Measurements from ENCODE around the gene YES1. TPM values are rescaled to one million over a fixed set of nuclear protein-coding genes. Genes with fewer than 3 reads are reported as not detected.

Gene YES1
- total and polyA plus RNA-seq, 12 donors: 11.5 to 84.1 (median 42.5) TPM

DNA sequence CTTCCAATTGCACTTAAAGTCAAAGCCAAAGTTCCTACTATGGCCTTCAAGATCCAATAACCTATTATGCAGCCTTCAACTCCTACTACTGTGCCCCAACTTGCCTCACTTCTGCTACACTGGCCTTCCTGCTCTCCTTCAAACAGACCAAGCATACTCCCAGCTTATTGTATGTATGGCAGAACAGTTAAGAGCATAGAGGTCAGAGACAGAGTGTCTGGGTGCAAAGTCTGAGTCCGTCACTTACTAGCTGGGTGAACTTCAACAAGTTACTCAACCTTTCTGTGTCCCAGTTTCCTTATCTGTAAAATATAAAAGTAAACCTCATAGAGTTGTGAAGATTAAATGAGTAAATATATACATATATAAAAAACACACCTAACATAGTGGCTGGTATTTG is 37.2 kb downstream of the YES1 start:
- Histone ChIP-seq H3K4me3 (no peak overlapping the region), H3K27ac (no peak overlapping the region), H3K36me3 (replicated peaks in 1 of 2) (no peaks in the 10 kb centered on the region), H3K9me3 (replicated peaks in 1 of 3) (no peaks in the 10 kb centered on the region), H3K27me3 (no peaks in the 10 kb centered on the region), H3K4me1 (replicated peaks in 1 of 2) (peaks cover 0 to 9% of the 10 kb centered on the region in 2 donors)
- WGBS, 4 donors: 88 to 93% (median 92%) methylated on average over 1 of the region's 1 CpG
- intact Hi-C loops (cut with DNase I): no loop called here
- DNase-seq: no peak
- TF ChIP-seq POLR2A (IDR thresholded peaks at IDR 0.05) (no peak), CTCF (IDR thresholded peaks at IDR 0.05) (no peak)

- 94 to 96% (median 95%) methylated on average over 14 of the region's 14 CpGs for WGBS, 4 donors
- H3K27ac ChIP-seq: no peak overlapping the region
- intact Hi-C loops (cut with DNase I): no loop called here
- TF ChIP-seq POLR2A (IDR thresholded peaks at IDR 0.05): no peak
- TF ChIP-seq CTCF (IDR thresholded peaks at IDR 0.05): no peak
- H3K36me3 ChIP-seq (replicated peaks in 1 of 2): no peaks in the 10 kb centered on the region
- no peak for DNase-seq
- H3K4me3 ChIP-seq: no peak overlapping the region
- peaks cover 0 to 9% of the 10 kb centered on the region in 2 donors for H3K4me1 ChIP-seq (replicated peaks in 1 of 2)
- H3K9me3 ChIP-seq (replicated peaks in 1 of 3): no peaks in the 10 kb centered on the region
- H3K27me3 ChIP-seq: no peaks in the 10 kb centered on the region
These were observed 37.9 kb downstream of the YES1 start for GRCh38 chr18:773980-774624.

DNA sequence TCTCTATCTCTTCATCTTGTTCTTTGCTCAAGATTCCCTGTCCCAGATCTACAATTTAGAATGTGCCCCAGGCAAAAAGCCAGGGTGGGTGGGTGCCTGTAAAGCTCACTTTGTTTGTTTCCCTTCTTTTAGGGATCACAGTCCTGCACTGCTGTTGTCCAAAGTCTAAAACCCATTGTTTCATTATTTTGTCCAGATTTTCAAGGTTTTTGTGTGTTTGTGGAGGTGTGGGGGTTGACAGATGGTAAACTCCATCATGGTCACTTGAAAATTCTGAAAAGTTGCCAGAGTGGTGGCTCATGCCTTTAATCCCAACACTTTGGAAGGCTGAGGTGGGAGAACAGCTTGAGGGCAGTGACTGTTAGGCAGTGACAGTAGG is 41.5 kb downstream of the YES1 start:
- H3K36me3 ChIP-seq (replicated peaks in 1 of 2): no peaks in the 10 kb centered on the region
- no peaks in the 10 kb centered on the region for H3K9me3 ChIP-seq (replicated peaks in 1 of 3)
- intact Hi-C loops (cut with DNase I): no loop called here
- no peaks in the 10 kb centered on the region for H3K27me3 ChIP-seq
- TF ChIP-seq CTCF (IDR thresholded peaks at IDR 0.05) (no peak), POLR2A (IDR thresholded peaks at IDR 0.05) (no peak)
- H3K4me3 ChIP-seq: no peak overlapping the region
- H3K27ac ChIP-seq: no peak overlapping the region
- no peak for DNase-seq
- H3K4me1 ChIP-seq (replicated peaks in 1 of 2): peaks cover 0 to 9% of the 10 kb centered on the region in 2 donors

- Histone ChIP-seq H3K4me1 (replicated peaks in 1 of 2) (peaks cover 0 to 9% of the 10 kb centered on the region in 2 donors), H3K27ac (no peak overlapping the region), H3K9me3 (replicated peaks in 1 of 3) (no peaks in the 10 kb centered on the region), H3K36me3 (replicated peaks in 1 of 2) (no peaks in the 10 kb centered on the region), H3K4me3 (no peak overlapping the region), H3K27me3 (no peaks in the 10 kb centered on the region)
- TF ChIP-seq CTCF (IDR thresholded peaks at IDR 0.05) (no peak), POLR2A (IDR thresholded peaks at IDR 0.05) (no peak)
- WGBS, 4 donors: 93 to 100% (median 96%) methylated on average over 1 of the region's 1 CpG
- DNase-seq: no peak
- intact Hi-C loops (cut with DNase I): no loop called here
These were observed 44.1 kb downstream of the YES1 start for GRCh38 chr18:767961-768360.
